ENCODE measurements around the gene IMPG1. TPM values are rescaled to one million over a fixed set of nuclear protein-coding genes. Genes with fewer than 3 reads are reported as not detected.

Gene IMPG1
- total RNA-seq, 1 donor from 2014 or later = not detected

- TF ChIP-seq CTCF (IDR thresholded peaks at IDR 0.05) = no peak
- Mint-ChIP-seq H3K4me3 (ENCODE audit: unreplicated experiment) (no peak overlapping the region), H3K4me1 (ENCODE audit: low read depth) (peaks cover 5% of the 10 kb centered on the region), H3K36me3 (ENCODE audit: low read depth) (peaks cover 13% of the 10 kb centered on the region), H3K27ac (ENCODE audit: unreplicated experiment) (no peak overlapping the region), H3K9me3 (ENCODE audit: low read depth) (no peaks in the 10 kb centered on the region), H3K27me3 (ENCODE audit: low read depth) (no peaks in the 10 kb centered on the region)
- DNase-seq (ENCODE audit: low spot score) = no peak
Measured at GRCh38 chr6:75882734-75883133, 189.7 kb downstream of the IMPG1 start.

GRCh38 chr6:75880305-75880704, 192.2 kb downstream of the IMPG1 start:
- Mint-ChIP-seq H3K4me3 (ENCODE audit: unreplicated experiment) (no peak overlapping the region), H3K36me3 (ENCODE audit: low read depth) (peaks cover 12% of the 10 kb centered on the region), H3K27ac (ENCODE audit: unreplicated experiment) (no peak overlapping the region), H3K27me3 (ENCODE audit: low read depth) (no peaks in the 10 kb centered on the region), H3K4me1 (ENCODE audit: low read depth) (peaks cover 5% of the 10 kb centered on the region), H3K9me3 (ENCODE audit: low read depth) (no peaks in the 10 kb centered on the region)
- no peak for DNase-seq (ENCODE audit: low spot score)
- no peak for TF ChIP-seq CTCF (IDR thresholded peaks at IDR 0.05)

- H3K4me3 Mint-ChIP-seq (ENCODE audit: unreplicated experiment) = no peak overlapping the region
- no peak for TF ChIP-seq CTCF (IDR thresholded peaks at IDR 0.05)
- no peak overlapping the region for H3K27ac Mint-ChIP-seq (ENCODE audit: unreplicated experiment)
- no peaks in the 10 kb centered on the region for H3K27me3 Mint-ChIP-seq (ENCODE audit: low read depth)
- H3K36me3 Mint-ChIP-seq (ENCODE audit: low read depth) = peaks cover 18% of the 10 kb centered on the region
- H3K9me3 Mint-ChIP-seq (ENCODE audit: low read depth) = no peaks in the 10 kb centered on the region
- peaks cover 7% of the 10 kb centered on the region for H3K4me1 Mint-ChIP-seq (ENCODE audit: low read depth)
- DNase-seq (ENCODE audit: low spot score) = no peak
Measured at GRCh38 chr6:75876152-75876551, 196.3 kb downstream of the IMPG1 start.

- no peak overlapping the region for H3K27ac Mint-ChIP-seq (ENCODE audit: unreplicated experiment)
Measured at GRCh38 chr6:75874224-75874623, 198.2 kb downstream of the IMPG1 start.

More at GRCh38 chr6:75874224-75874623, 198.2 kb downstream of the IMPG1 start:
- Mint-ChIP-seq H3K36me3 (ENCODE audit: low read depth) (peaks cover 16% of the 10 kb centered on the region), H3K4me1 (ENCODE audit: low read depth) (peaks cover 19% of the 10 kb centered on the region), H3K4me3 (ENCODE audit: unreplicated experiment) (no peak overlapping the region), H3K9me3 (ENCODE audit: low read depth) (no peaks in the 10 kb centered on the region), H3K27me3 (ENCODE audit: low read depth) (no peaks in the 10 kb centered on the region)
- TF ChIP-seq CTCF (IDR thresholded peaks at IDR 0.05) = no peak
- no peak for DNase-seq (ENCODE audit: low spot score)
